ENCODE data around the gene GUCA1A.
A peak's percentile ranks its signal among the peaks of the same experiment; 100 is the strongest.
"Not testable (repeated sequence)": the region's sequence is repeated elsewhere in the genome, so short reads cannot be mapped to it uniquely, and the experiment has no call there.

Gene GUCA1A

DNA sequence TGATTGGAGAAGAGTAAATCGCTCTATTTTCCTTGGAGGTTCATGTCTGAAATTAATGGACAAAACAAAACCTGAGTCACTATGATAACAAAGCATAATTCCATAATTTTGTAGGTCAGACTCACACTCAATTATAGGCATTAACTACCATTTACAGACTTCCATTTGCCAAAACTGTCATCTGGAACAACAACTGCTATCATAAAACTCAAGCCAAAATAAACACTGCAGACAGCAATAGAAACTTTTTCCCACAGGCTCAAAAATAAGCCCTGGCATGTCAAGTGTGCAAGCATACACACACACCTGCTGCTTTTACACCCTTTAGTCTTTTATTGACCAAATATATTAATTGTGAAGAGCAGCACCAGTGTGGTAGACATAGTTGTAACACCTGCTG lies 37.4 kb downstream of the GUCA1A start:
- no peak for DNase-seq (ENCODE audit: low read depth in 2 of 2)

DNA sequence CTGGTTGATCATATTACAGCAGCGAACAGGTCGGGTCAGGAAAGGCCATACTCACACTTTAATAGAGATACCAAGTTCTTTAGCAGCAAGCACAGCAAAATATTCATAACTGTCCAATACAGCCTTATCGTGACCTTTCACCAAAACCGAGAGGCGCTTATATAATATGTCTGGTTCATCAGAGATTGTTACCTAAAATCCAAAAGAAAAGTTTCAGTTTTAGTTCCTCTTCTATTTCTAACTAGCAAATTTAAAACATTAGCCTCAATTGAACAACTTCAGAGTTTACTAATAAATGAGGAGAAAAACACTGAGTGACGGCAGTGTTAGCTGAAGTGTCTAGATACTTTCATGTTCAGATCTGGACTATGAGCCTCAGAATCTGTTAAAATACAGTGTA lies 38.6 kb downstream of the GUCA1A start:
- no peak for DNase-seq (ENCODE audit: low read depth in 2 of 2)

DNA sequence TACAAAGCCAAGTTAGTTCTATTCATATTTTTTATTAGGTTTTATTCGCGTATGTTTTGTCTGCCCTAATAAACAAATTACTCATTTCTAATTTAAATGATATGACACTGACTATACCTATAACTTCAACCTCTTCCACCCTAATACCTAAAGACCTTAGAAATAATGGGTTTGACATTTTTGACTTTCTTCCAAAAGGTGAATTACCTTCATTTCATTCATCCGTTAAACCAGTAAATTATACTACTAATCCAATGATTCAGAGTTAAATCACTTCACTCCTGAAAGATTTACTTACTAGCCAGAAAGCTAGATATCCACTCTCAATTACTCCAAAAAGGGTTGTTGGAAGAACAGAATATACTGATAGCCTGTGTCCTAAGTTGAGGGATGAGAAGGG lies 39.3 kb downstream of the GUCA1A start:
- DNase-seq (ENCODE audit: low read depth in 2 of 2) = no peak

DNA sequence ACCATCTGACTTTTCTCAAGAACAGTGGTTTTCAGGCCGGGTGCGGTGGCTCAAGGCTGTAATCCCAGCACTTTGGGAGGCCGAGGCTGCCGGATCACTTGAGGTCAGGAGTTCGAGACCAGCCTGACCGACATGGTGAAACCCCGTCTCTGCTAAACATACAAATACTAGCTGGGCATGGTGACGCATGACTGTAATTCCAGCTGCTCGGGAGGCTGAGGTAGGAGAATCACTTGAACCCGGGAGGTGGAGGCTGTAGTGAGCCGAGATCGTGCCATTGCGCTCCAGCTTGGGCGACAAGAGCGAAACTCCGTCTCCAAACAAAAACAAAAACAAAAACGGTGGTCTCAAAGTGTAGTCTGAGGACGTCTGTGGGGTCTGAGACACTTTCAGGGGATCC lies 43.3 kb downstream of the GUCA1A start:
- DNase-seq (ENCODE audit: low read depth in 2 of 2) = not testable (repeated sequence)

DNA sequence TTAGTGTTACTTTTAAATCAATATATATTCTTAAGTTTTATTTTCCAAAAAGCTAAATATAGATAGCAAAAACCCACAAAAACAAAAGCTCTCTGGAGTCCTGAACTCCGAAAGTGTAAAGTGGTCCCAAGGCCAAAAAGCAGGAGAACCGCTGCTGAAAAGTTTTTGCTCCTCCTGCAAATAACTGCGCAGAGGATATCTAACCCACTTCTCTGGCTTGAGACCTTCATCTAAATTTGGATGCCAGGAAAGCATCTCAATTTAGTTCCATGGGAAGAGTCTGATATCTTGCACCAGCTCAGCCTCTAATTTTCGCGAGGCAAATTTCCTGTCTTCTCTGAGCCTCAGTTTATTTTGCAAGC lies 44.0 kb downstream of the GUCA1A start:
- no peak for DNase-seq (ENCODE audit: low read depth in 2 of 2)

DNA sequence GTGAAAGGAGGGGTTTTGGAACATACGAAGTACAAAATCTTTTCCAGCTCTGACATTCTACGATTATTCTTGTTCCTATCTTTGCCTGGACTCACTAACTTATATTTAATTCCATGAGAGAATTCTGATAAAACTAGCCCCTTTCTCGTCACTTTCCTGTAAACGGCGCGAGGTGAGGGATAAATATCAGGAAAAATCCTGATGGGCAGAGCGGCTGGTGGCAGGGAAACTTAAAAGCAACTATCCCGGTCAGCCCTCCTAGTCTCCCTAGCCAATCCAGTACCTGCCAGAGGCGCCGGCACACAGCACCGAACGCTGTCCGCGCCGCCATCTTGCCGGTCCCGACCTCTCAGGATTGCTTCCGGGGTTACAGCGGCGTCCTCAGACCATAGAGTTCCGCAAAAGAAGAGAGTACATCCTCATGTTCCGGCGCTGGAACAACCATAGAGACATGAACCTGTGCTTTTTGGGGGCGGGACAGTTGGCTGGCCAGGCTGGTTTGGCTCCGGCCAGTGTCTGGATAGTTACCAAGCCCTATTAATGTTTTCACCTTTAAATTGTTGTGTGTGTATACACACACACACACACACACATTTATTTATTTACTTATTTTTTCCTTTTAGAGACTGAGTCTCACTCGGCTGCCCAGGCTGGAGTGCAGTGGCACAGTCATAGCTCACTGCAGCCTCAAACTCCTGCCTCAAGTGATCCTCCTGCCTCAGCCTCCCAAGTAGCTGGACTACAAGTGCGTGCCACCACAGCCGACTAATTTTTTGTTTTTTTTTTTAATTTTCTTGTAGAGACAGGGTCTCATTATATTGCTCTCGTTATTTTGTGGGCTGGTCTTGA lies 44.6 kb downstream of the GUCA1A start, which contains the start of gene MRPS10:
Gene MRPS10, minus strand, starts transcription at position 343 of the 849 bp plus-strand sequence. Its CDS starts 12 bp downstream, at position 331.
- DNase-seq (ENCODE audit: low read depth in 2 of 2) = peak; percentile 81 to 86

DNA sequence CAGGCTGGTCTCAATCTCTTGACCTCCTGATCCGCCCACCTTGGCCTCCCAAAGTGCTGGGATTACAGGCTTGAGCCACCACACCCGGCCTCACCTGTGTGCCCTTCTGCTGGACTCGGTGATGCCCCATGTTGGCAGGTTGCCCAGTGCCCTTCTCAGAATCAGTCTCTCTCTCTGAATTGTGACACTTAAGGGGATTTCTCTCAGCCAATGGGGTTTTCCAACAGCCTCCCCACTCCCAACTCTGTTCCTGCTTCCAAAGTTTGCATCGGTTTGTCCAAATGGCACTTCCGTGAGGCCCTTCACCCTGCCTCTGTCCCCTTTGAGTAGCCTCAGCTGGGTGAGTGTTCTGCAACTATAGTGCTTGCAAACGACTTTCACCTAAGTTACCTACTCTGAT lies 47.6 kb downstream of the GUCA1A start:
- no peak for DNase-seq (ENCODE audit: low read depth in 2 of 2)

DNA sequence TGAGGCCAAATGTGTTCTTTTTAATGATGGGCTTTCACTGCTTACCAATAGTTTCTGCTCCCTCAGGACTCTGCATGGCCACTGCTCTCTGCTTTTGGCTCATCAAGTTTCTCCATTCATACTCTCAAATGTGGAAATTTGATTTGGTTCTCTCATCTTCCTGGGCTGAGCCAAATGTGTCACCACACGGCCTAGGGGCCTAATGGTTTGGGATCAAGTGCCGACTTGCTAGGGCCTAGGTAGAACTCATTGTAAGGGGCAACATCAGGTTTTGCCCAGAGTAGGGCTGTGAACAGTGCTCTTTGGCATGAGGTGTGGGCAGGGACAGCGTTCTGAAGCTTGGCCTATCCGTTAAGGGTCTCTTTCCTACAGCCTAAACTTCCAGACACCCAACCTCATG lies 48.4 kb downstream of the GUCA1A start:
- no peak for DNase-seq (ENCODE audit: low read depth in 2 of 2)

DNA sequence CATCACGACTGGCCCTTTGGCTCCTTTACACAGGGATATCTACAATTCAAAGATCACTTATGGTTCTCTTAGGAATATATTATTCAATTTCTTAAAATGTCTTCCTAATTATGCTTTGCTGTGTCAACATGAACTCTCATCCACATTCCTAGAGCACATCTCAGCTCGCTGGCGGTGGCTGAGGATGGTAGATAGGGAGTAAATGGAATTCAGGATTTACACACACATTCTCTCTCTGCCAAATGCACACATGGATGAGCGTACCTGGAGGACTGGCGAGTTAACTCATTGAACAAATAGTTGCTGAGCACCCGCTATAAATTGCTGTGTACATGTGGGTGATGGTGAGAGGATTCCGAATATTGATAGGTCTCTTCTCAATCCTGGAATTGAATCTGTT lies 49.3 kb downstream of the GUCA1A start:
- DNase-seq (ENCODE audit: low read depth in 2 of 2) = no peak

DNA sequence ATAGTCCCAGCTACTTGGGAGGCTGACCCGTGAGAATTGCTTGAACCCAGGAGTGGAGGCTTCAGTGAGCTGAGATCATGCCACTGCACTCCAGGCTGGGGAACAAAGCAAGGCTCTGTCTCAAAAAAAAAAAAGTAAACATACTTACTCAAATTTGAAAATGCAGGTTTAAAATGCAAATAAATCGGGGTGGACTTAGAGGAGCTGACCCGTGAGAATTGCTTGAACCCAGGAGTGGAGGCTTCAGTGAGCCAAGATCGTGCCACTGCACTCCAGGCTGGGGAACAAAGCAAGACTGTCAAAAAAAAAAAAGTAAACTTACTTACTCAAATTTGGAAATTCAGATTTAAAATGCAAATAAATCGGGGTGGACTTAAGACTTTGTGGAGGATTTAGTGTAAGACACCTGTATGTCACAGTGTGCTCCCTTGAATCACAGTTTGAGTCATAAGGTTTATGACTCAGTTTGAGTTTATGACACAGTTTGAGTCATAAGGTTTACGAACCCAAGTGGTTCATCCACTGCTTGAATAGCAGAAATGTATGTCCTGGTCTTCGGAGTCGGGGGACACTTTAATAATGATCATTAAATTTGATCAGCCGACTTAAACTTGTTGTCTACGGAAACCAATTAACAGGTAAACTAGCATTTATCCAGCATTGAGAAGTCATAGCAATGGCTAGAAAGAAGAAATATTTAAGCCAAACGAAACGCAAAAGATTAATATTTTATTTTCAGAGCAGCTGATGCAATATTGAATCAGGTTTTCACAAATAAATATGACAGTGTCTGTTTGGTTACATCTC lies 51.3 kb downstream of the GUCA1A start:
- DNase-seq (ENCODE audit: low read depth in 2 of 2) = peak in 1 of 2 donors; percentile 4

DNA sequence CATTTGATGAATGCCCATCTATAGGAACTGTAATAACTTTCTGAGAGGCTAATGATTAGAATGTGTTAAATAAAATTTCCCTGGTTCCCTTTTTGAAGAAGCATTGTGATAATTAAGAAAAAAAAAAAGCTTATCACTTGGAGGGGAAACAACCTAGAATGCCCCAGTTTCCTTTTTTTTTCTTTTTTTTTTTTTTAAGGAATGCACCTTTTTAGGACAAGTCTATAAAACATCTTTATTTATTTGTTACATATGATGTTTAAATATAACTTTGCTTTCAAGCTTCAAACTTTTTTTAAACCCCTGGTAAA lies 51.8 kb downstream of the GUCA1A start:
- no peak for DNase-seq (ENCODE audit: low read depth in 2 of 2)

DNA sequence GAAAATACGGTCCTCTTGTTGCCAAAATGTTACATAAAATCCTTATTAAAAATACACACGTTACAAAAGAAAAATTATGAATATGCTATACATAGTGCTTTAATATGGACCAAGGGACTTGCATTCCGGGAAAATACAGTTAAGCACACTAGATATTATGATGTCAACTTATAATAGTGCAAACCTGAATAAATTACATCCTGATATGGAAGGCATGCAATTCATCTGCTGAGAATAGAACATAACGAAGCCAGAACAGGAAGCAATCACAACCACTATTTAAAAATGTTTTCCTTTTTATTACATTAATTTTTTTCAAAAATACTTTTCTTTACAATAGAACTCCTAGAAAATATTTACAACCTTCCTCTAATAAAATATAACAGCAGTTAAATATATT lies 52.3 kb downstream of the GUCA1A start:
- no peak for DNase-seq (ENCODE audit: low read depth in 2 of 2)

DNA sequence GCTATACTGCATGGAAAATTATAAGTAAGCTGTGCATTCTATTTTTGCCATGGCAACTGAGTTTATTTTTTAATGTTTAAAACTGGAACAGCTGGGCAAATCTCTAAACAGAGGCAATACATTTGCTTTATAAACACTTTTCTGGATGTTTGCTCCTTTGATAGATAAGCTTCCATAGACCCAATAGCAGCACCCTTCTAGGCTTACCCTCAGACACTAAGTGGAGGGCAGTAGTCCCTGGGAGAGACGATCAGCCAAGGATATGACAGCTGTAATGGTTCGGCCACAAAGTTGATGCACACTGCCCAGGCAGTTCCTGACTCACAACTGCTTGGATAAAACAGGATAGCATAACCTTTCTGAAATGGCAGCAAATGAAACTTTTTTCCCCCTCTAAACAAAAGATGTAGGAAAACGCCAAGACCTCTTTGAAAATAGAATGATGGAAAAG lies 53.0 kb downstream of the GUCA1A start:
- no peak for DNase-seq (ENCODE audit: low read depth in 2 of 2)

DNA sequence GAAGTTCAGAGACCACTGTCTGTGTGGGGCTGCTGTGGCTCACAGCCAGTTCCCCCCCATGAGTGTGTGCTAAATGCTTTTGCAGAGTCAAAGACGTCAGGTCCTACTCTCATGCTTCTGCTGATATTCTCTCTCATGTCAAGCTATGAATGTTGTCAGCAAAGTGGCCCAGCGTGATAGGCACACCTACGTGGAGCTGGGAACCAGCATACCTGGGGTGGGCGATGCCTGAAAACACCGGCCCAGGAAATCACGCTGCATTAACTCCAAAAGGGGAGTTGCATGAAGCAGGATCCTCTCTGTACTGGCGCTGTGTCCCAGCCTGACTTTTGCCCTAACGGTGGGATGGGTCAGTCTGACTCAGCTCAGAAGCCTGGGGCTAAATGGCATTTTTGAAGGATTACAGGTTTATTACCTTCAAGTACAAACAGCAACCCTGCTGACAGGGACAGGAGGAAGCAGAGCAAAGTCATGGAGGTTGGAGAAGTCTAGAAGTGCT lies 53.5 kb downstream of the GUCA1A start:
- DNase-seq (ENCODE audit: low read depth in 2 of 2) = no peak

DNA sequence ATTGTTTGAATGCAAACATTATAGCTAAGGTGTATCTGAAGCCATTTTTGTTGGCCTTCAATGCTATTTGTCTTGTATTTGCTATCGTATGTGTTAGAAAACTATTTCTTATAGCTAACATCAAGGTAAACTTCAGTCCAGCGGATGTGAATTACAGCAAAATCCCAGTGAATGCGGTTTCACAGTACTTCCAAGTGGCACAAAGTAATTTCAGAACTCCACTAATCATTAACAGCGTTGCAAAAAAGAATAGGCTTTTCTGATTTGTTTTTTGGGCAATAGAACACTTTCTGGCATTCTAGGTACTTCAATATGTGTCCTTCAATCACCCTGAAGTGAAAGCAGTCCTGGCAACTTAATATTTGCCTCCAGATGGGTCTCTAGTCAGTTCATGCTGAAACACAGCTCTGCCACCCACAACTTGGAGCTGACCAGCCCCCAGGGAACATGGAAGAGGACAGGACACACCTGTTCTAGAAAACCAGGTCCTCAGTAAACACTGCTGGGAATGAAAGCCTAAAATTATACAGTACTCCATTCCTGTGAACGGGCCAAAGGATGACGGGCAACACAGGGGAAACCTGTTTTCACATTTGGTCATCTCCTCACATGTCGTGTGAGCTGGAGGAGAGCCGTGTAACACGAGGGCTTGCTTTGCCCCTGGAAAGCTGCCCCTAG lies 54.1 kb downstream of the GUCA1A start:
- no peak for DNase-seq (ENCODE audit: low read depth in 2 of 2)

DNA sequence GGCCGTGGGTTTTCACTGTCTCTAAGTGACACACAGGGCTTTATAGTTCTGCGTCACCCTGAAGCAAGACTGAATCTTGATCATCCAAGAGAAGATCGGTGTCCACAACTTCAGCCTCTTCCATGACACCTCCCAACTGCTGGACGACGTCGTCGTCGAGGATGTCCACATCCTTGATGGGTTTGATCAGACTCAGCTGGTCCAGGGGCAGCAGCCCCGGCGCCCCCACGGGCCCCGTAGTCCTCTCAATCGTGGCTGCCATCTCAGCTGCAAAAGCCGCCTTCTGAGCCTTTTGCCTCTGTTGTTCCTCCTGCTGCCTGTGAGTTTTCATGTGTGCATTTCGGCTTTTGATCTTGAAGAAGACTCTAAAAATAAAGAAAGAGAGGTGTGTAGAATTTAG lies 55.1 kb downstream of the GUCA1A start:
- DNase-seq (ENCODE audit: low read depth in 2 of 2) = no peak

Measured in stimulated activated CD8-positive, alpha-beta memory T cell treated with anti-CD3 and anti-CD28 coated beads, Interleukin-15, amount 100 ng/mL, for 48 hours (primary cell).